GM12874 (cell line): ENCODE data around the gene NUDT16L1.

Experiments used
- TF ChIP-seq, protein P1 (sequence below): IDR thresholded peaks from 2 replicates; pipeline ENCODE4 v1.5.1; 2011; ENCODE audit warnings: low read depth, mild to moderate bottlenecking, control low read depth, low read length, moderate library complexity; ENCODE audit not compliant: insufficient read depth

Gene NUDT16L1

DNA sequence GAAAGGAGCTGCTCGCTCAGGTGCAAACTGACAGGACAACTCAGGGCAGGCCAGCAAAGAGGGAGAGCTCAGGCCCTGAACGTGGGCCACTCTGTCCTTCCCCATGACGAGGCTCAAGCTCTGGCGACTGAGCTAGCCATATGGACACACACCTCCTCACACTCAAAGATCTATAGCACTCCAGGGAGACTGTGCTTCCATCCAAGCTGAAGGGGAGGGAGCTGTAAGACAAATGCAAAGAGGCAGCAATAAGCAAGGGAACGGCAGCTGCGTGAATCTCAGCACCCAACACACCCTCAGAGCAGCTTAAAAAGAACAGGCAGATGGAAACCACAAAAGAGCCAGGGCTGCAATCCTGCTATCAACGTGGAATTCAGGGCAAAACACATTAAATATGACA, 13.5 kb downstream of the NUDT16L1 start:
- TF ChIP-seq, protein P1, sequence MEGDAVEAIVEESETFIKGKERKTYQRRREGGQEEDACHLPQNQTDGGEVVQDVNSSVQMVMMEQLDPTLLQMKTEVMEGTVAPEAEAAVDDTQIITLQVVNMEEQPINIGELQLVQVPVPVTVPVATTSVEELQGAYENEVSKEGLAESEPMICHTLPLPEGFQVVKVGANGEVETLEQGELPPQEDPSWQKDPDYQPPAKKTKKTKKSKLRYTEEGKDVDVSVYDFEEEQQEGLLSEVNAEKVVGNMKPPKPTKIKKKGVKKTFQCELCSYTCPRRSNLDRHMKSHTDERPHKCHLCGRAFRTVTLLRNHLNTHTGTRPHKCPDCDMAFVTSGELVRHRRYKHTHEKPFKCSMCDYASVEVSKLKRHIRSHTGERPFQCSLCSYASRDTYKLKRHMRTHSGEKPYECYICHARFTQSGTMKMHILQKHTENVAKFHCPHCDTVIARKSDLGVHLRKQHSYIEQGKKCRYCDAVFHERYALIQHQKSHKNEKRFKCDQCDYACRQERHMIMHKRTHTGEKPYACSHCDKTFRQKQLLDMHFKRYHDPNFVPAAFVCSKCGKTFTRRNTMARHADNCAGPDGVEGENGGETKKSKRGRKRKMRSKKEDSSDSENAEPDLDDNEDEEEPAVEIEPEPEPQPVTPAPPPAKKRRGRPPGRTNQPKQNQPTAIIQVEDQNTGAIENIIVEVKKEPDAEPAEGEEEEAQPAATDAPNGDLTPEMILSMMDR: no peak

DNA sequence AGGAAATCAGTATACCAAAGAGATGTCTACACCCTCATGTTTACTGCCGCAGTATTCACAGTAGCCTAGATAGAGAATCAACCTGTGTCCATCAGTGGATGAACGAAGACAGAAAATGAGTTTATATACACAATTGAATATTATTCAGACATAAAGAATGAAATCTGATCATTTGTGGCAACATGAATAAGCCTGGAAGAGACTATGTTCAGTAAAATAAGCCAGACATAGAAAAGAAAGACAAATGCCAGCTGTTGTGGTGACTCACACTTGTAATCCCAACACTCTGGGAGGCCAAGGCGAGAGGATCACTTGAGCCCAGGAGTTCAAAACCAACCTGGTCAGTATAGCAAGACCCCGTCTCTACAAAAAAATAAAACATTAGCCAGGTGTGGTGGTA, 16.1 kb downstream of the NUDT16L1 start:
- TF ChIP-seq, protein P1: no peak

DNA sequence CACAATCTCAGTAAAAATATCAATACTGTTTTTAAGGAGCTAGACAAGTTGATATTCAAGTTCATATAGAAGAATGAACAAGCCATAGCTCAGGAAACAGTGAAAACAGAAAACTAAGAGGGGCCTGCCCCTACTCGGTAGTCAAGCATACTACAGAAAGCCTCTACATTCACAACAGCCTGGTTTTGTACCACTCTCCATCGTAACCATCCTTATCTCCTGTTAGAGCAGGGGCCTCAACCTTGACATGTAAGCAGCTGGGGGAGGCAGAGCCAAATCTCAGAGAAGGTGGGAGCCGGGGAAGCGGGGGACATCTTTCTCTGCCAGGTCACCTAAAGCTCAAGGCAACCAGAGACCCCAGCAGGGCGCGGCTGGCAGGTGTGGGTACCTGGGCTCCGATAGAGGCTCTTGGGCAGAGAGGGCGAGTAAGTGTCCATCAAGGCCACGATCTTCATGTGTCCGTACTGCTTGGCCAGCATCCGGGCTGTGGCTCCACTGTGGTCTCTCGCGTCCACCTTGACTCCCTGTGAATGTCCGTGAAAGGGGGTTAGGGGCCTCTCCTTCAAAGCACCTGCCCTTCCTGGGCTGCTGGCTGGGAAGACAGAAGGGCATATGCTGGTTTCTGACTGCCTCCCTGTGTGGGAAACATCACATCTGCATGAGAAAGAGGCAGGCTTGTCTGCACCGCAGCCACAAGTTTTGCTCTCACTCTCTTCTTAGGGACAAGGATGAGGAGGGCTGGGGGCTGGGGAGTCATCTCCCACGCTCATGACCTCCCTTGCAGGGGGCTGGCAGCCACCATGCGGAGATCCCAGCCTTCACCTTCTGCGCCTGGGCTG, 20.5 kb downstream of the NUDT16L1 start:
- TF ChIP-seq, protein P1: no peak

DNA sequence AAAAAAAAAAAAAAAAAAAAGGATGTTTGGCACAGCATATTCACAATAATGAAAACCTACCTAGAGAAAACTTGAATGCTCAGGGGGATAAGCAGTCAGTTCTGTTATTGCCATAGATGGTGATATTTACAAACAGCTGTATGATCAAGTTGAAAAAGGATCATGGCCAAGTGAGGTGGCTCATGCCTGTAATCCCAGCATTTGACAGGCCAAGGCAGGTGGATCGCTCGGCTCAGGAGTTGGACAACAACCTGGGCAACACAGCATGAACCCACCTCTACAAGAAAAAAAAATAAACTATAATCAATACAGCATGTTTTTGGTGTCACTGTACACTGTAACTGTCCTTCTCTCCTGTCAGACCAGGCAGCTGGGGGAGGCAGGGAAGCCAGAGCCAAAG, 21.6 kb downstream of the NUDT16L1 start:
- TF ChIP-seq, protein P1: no peak

DNA sequence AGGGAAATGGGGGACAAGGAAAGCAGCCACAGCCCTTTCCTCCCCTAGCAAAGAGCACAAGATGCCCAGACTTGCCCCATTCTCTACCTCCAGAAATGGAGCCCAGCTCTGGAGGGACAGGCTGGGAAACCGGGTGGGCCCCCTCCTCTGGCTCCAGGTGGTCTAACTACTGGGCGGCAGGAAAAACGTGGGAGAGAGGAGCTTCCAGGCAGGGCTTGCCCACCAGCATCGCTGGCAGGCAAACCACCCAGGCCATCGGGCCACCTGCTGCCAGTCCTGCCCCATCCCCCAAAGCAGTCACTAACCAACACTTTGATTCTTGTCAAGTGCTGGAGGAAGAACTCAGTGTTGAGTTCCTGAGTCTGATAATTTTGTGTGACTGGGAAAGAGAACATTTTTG, 25.1 kb downstream of the NUDT16L1 start:
- TF ChIP-seq, protein P1: no peak

DNA sequence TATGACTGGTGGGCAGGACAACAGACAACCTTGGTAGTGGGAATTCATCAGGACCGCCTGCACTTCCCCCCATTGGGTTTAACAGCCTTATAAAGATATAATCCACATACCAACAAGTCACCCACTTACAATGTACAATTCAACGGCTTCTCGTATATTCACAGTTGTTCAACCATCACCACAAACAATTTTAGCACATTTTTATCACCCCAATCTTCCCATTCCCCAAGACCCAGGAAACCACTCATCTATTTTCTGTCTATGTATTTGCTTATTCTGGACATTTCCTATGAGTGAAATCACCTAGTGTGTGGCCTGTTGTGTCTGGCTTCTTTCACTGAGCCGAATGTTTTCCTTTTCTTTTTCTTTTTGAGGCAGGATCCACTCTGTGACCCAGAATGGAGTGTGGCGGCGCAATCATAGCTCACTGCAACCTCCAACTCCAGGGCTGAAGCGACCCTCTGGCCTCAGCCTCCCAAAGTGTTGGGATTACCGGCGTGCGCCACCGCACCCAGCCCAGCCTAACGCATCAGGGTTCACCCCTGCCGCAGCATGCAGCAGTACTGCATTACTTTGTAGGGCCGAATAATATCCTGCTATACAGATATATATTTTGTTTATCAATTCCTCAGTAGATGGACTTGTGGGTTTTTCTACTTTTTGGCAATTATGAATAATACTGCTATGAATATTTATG, 29.9 kb downstream of the NUDT16L1 start:
- TF ChIP-seq, protein P1: no peak

DNA sequence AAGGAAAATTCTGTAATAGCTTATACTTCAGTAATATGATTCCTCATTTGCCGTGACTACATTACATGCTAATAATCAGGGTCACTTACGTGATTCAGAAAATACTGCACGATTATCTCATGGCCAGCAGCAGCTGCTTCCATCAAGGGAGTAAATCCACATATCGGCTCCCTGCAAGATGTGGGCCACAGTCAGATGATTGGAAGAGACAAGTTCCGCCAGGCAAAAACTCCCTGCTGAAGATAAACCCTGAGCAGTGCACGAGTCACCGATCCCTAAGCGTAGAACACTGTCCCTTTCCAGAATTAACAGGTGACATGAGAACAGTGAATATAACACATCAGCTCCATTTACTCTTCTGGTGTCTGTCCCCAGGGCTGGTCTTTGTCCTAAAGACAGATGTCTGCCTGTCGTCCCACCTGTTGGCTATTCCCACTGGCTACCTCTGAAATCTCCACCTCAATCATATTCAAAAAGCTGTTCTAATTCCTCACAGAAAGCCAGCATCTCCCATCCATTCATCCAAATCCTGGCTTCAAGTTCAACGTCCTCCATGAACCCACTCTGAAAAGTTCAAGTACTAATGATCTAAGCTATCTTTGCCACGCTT, 31.4 kb downstream of the NUDT16L1 start:
- TF ChIP-seq, protein P1: no peak
